Gastrocnemius medialis (tissue), 4 donors: ENCODE data around the gene C2orf49.

Experiments
- CTCF ChIP-seq, 5 experiments: fragments of 450-650 bp in 3 of 5; fragments of 200-600 bp in 2 of 5; sonication (generic) in 2 of 5; IDR thresholded peaks in 4 of 5; conservative IDR thresholded peaks in 1 of 5; 1 replicate in 4 of 5; 2 replicates in 1 of 5; pipeline ENCODE4 v1.5.1; 2016 to 2019; ENCODE audit warnings: antibody characterized with exemption in 5 of 5, mild to moderate bottlenecking in 3 of 5, moderate library complexity in 3 of 5
- POLR2A ChIP-seq, 2 donors: fragments of 450-650 bp; IDR thresholded peaks; one replicate each; pipeline ENCODE4 v1.6.1; 2017; ENCODE audit warnings: antibody characterized with exemption in 2 of 2, mild to moderate bottlenecking in 2 of 2, moderate library complexity in 2 of 2

GRCh38 chr2:105308382-105309146, 28.8 kb upstream of the C2orf49 start:
- TF ChIP-seq POLR2A (IDR thresholded peaks at IDR 0.05) (no peak), CTCF (IDR thresholded peaks at IDR 0.05 in 4 of 5, conservative IDR thresholded peaks at IDR 0.05 in 1 of 5) (no peak)
